ENCODE results near the gene CDKL1. TPM values are rescaled to one million over a fixed set of nuclear protein-coding genes. Genes with fewer than 3 reads are reported as not detected.

The CDKL1 gene
- total RNA-seq, 1 donor from 2014 or later = 5.4 TPM

DNA sequence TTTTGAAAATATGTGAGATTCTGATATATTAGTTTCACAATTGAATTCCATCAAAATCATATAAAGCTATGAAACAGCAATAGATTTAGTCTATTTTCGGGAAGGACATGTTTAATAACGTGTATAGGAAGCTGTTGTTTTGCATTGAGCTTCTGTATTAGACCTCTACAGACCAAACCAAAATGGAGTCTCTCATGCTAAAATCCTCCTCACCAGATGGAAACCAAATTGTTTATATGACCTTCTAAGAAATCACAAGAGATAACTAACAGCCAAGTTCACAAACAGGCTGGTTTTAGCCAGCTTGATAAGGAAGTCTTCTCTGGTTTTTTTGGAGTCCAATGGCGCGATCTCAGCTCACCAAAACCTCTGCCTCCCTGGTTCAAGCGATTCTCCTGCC, 108.5 kb downstream of the CDKL1 start:
- Histone ChIP-seq H3K27me3 (ENCODE audit: insufficient read depth, low read length) (no peaks in the 10 kb centered on the region), H3K9ac (ENCODE audit: low read length) (no peak overlapping the region), H3K4me1 (ENCODE audit: insufficient read depth, low read length) (no peaks in the 10 kb centered on the region), H4K20me1 (ENCODE audit: insufficient read depth, low read length) (no peaks in the 10 kb centered on the region), H2AFZ (ENCODE audit: low read depth, low read length) (no peak overlapping the region), H3K36me3 (ENCODE audit: insufficient read depth, low read length) (no peaks in the 10 kb centered on the region), H3K4me3 (ENCODE audit: insufficient read depth, low read depth, low read length) (no peak overlapping the region), H3K9me3 (ENCODE audit: insufficient read depth, low read depth, low read length) (no peaks in the 10 kb centered on the region), H3K27ac (ENCODE audit: low read depth, low read length) (no peak overlapping the region), H3K79me2 (ENCODE audit: insufficient read depth, low read length) (no peaks in the 10 kb centered on the region), H3K4me2 (ENCODE audit: low read length) (no peak overlapping the region)
- H3K4me1 Mint-ChIP-seq (ENCODE audit: low read depth, unreplicated experiment) = no peaks in the 10 kb centered on the region
- peaks cover 2% of the 10 kb centered on the region for H3K9me3 Mint-ChIP-seq (ENCODE audit: unreplicated experiment)
- no peaks in the 10 kb centered on the region for H3K27me3 Mint-ChIP-seq (ENCODE audit: low read depth, unreplicated experiment)
- H3K4me3 Mint-ChIP-seq (ENCODE audit: unreplicated experiment) = no peak overlapping the region
- DNase-seq (ENCODE audit: low read depth) = no peak
- no peak overlapping the region for H3K27ac Mint-ChIP-seq (ENCODE audit: unreplicated experiment)
- H3K36me3 Mint-ChIP-seq (ENCODE audit: low read depth, unreplicated experiment) = no peaks in the 10 kb centered on the region
- FAIRE-seq = no peak
- TF ChIP-seq, protein P1, sequence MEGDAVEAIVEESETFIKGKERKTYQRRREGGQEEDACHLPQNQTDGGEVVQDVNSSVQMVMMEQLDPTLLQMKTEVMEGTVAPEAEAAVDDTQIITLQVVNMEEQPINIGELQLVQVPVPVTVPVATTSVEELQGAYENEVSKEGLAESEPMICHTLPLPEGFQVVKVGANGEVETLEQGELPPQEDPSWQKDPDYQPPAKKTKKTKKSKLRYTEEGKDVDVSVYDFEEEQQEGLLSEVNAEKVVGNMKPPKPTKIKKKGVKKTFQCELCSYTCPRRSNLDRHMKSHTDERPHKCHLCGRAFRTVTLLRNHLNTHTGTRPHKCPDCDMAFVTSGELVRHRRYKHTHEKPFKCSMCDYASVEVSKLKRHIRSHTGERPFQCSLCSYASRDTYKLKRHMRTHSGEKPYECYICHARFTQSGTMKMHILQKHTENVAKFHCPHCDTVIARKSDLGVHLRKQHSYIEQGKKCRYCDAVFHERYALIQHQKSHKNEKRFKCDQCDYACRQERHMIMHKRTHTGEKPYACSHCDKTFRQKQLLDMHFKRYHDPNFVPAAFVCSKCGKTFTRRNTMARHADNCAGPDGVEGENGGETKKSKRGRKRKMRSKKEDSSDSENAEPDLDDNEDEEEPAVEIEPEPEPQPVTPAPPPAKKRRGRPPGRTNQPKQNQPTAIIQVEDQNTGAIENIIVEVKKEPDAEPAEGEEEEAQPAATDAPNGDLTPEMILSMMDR (IDR thresholded peaks at IDR 0.05; ENCODE audit: insufficient read depth, low read depth, low read length) = no peak
- TF ChIP-seq EZH2 (IDR thresholded peaks at IDR 0.05; ENCODE audit: insufficient read depth, low read length) = no peak

DNA sequence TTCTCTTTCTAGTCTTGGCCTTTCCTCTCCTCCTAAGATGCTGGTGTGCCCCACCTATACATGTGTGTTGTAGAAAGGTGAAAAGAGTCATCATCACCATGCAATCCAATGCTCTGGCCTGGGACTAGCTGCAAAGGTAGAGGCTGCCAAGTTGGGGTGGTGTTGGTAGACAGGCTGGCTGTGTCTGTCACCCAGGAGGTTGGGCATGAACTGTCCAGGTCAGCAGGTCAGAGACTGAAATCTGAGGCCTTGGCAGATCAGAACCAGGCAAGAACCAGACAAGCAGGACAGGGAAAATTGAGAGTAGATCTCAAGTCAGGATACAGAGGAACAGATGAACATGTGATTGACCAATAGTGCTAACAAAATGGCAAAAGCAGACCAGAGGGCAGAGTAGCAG, 110.8 kb downstream of the CDKL1 start:
- Histone ChIP-seq H3K4me1 (ENCODE audit: insufficient read depth, low read length) (no peaks in the 10 kb centered on the region), H4K20me1 (ENCODE audit: insufficient read depth, low read length) (no peaks in the 10 kb centered on the region), H3K36me3 (ENCODE audit: insufficient read depth, low read length) (no peaks in the 10 kb centered on the region), H3K4me2 (ENCODE audit: low read length) (no peak overlapping the region), H3K4me3 (ENCODE audit: insufficient read depth, low read depth, low read length) (no peak overlapping the region), H3K9me3 (ENCODE audit: insufficient read depth, low read depth, low read length) (no peaks in the 10 kb centered on the region), H3K27ac (ENCODE audit: low read depth, low read length) (no peak overlapping the region), H3K79me2 (ENCODE audit: insufficient read depth, low read length) (no peaks in the 10 kb centered on the region), H3K9ac (ENCODE audit: low read length) (no peak overlapping the region), H3K27me3 (ENCODE audit: insufficient read depth, low read length) (no peaks in the 10 kb centered on the region), H2AFZ (ENCODE audit: low read depth, low read length) (no peak overlapping the region)
- Mint-ChIP-seq H3K4me3 (ENCODE audit: unreplicated experiment) (no peak overlapping the region), H3K27ac (ENCODE audit: unreplicated experiment) (no peak overlapping the region), H3K27me3 (ENCODE audit: low read depth, unreplicated experiment) (no peaks in the 10 kb centered on the region), H3K36me3 (ENCODE audit: low read depth, unreplicated experiment) (no peaks in the 10 kb centered on the region), H3K9me3 (ENCODE audit: unreplicated experiment) (no peaks in the 10 kb centered on the region), H3K4me1 (ENCODE audit: low read depth, unreplicated experiment) (no peaks in the 10 kb centered on the region)
- FAIRE-seq (no peak), DNase-seq (ENCODE audit: low read depth) (no peak)
- TF ChIP-seq EZH2 (IDR thresholded peaks at IDR 0.05; ENCODE audit: insufficient read depth, low read length) = no peak
- TF ChIP-seq, protein P1 (IDR thresholded peaks at IDR 0.05; ENCODE audit: insufficient read depth, low read depth, low read length) = no peak

Small RNA genes within 50 kb of the gene (microRNA-seq; reads per million reads assigned to microRNA genes)
- gene MIR4504 = not detected

Other genes with a start within 250 kb of the CDKL1 start
- 18.3 and 19.9 TPM in 2 replicates for gene SOS2, start 165.3 kb downstream of the CDKL1 start, total RNA-seq
- 5.2 and 6.0 TPM in 2 replicates for gene L2HGDH, start 84.7 kb downstream of the CDKL1 start, total RNA-seq
- gene DMAC2L, start 84.6 kb downstream of the CDKL1 start, total RNA-seq = 10.9 and 11.6 TPM in 2 replicates
- gene MAP4K5, start 135.7 kb upstream of the CDKL1 start, total RNA-seq = 79.5 and 93.1 TPM in 2 replicates
- 15.8 and 17.9 TPM in 2 replicates for gene ATL1, start 163.3 kb upstream of the CDKL1 start, total RNA-seq

All from astrocyte (in vitro differentiated cells and primary cell).